Left ventricle myocardium inferior (tissue), 1 donor: ENCODE data around the gene ZNF518B. TPM values are rescaled to one million over a fixed set of nuclear protein-coding genes. Genes with fewer than 3 reads are reported as not detected.
A peak's percentile ranks its signal among the peaks of the same experiment; 100 is the strongest.

ENCODE experiments used
- DNase-seq: peaks from one replicate; pipeline ENCODE4 v3.0.0-alpha.2; 2020
- H3K27ac ChIP-seq: fragments of 200-600 bp; replicated peaks from 2 replicates; pipeline ENCODE4 v1.8.0; 2021
- H3K27me3 ChIP-seq: fragments of 200-600 bp; 2 replicates; pipeline ENCODE4 v1.8.0; 2021; ENCODE audit warnings: low read depth
- H3K36me3 ChIP-seq: fragments of 200-600 bp; 2 replicates; pipeline ENCODE4 v1.8.0; 2021
- H3K4me1 ChIP-seq: fragments of 200-600 bp; 2 replicates; pipeline ENCODE4 v1.8.0; 2021
- H3K4me3 ChIP-seq: fragments of 200-600 bp; 2 replicates; pipeline ENCODE4 v1.8.0; 2021; ENCODE audit warnings: mild to moderate bottlenecking, moderate library complexity
- H3K9me3 ChIP-seq: fragments of 200-600 bp; replicated peaks from 2 replicates; pipeline ENCODE4 v1.8.0; 2021
- intact Hi-C: fragments of 100-400 bp; cut with micrococcal nuclease; formaldehyde crosslinking; loops from one replicate; pipeline ENCODE4 v1.11.0; 2022
- total RNA-seq: library from RNA; stranded (reverse); fragmentation: NEBNext Ultra II Directional; extraction: Animal tissue kit (Norgen Biotek cat#: 25700); gene quantifications from one replicate; pipeline ENCODE4 v1.2.1, GENCODE V29; 2021
- TF ChIP-seq, protein P1 (sequence below): fragments of 200-600 bp; IDR thresholded peaks from 2 replicates; pipeline ENCODE4 v1.8.0; 2021; ENCODE audit warnings: antibody characterized with exemption, mild to moderate bottlenecking, borderline replicate concordance
- donor health status: DM: no; HTN: yes; CAD: no; lungs with severe emphysema.

ZNF518B gene
- total RNA-seq, 1 donor from 2014 or later, result 21.7 TPM

DNA sequence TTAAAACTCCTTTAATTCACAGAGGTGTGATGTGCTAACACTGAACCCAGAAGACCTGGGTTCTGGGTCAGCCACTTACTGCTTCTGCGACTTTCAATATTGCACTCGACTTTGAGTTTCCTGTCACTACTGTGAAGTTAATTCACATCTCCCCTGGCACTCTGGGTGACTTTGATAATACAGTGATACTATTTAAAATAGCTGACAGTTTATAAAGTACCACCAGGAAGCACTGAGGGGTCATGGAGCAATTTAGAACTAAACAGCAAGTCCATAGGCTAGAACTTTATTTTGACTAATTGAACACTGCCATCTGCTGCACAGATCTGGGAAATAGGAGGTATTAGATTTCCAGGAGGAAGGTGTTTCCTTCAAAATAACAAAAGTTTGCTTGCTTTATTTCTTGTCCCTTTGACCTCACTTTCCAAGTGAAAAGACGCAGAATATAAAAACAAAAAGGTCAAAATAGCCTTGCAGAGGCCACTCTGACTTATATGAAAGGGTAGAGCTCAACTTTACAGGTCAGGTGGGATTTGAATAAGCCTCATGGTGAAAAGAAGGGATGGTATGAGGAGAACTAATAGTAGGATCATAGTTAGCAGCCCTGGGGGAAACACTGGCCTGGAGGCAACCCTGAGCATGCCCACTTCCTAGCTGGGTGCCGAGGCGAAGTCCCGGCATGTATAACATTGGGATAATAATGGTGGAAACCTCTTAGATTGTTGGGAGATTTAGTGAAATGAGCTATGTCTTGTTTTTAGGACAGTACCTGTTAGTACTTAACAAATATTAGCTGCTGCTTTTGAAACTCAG lies 53.4 kb downstream of the ZNF518B start:
- TF ChIP-seq, protein P1, sequence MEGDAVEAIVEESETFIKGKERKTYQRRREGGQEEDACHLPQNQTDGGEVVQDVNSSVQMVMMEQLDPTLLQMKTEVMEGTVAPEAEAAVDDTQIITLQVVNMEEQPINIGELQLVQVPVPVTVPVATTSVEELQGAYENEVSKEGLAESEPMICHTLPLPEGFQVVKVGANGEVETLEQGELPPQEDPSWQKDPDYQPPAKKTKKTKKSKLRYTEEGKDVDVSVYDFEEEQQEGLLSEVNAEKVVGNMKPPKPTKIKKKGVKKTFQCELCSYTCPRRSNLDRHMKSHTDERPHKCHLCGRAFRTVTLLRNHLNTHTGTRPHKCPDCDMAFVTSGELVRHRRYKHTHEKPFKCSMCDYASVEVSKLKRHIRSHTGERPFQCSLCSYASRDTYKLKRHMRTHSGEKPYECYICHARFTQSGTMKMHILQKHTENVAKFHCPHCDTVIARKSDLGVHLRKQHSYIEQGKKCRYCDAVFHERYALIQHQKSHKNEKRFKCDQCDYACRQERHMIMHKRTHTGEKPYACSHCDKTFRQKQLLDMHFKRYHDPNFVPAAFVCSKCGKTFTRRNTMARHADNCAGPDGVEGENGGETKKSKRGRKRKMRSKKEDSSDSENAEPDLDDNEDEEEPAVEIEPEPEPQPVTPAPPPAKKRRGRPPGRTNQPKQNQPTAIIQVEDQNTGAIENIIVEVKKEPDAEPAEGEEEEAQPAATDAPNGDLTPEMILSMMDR, result peak; percentile 63
- DNase-seq, result no peak

DNA sequence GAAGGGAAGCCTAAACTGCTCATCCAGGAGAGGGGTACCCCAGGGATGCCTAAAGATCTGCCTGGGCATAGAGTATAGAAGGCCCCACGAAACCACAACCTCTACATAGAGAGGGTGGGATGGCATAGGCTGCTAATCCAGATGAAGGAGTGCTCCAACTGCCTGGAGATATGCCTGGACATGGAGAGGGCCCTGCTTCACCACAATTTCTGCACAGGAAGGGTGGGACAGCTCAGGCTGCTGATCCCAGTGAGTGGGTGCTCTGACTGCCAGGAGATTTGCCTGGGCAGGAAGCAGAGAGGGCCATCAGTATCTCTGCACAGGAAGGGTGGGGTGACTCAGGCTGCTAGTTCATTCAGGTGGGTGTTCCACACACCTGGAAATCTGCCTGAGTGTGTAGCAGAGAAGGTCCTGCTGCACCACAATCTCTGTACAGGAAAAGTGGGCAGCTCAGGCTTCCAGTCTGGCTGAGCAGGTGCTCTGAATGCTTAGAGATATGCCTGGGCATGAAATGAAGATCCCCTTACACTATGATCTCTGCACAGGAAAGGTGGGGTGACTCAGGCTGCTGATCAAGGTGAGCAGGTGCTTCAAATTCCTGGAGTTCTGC lies 61.1 kb downstream of the ZNF518B start:
- peaks cover 23% of the 10 kb centered on the region for H3K9me3 ChIP-seq
- TF ChIP-seq, protein P1, result no peak
- no peaks in the 10 kb centered on the region for H3K27me3 ChIP-seq
- DNase-seq, result no peak
- intact Hi-C loops, result no loop called here
- H3K36me3 ChIP-seq, result no peaks in the 10 kb centered on the region
- no peak overlapping the region for H3K27ac ChIP-seq
- H3K4me1 ChIP-seq, result no peaks in the 10 kb centered on the region
- no peak overlapping the region for H3K4me3 ChIP-seq

More for the DNA sequence above, 53.4 kb downstream of the ZNF518B start:
- no peaks in the 10 kb centered on the region for H3K27me3 ChIP-seq
- no peak overlapping the region for H3K4me3 ChIP-seq
- peaks cover 9% of the 10 kb centered on the region for H3K4me1 ChIP-seq
- H3K9me3 ChIP-seq, result no peaks in the 10 kb centered on the region
- H3K27ac ChIP-seq, result no peak overlapping the region
- intact Hi-C loops, result loop anchor here (5.0 kb wide), 1 partner anchor 237 kb away; no protein-coding TSS in a partner anchor
- H3K36me3 ChIP-seq, result no peaks in the 10 kb centered on the region

Other genes starting within 250 kb of the ZNF518B start
- gene CLNK, start 227.3 kb upstream of the ZNF518B start, total RNA-seq, result not detected